GM19372 (cell line): ENCODE measurements around the gene IFT81.

Experiments used
- ATAC-seq: cut with Tn5 transposase; IDR thresholded peaks from one replicate; pipeline ENCODE4 v1.9.1; 2021; ENCODE audit warnings: mild to moderate bottlenecking, low read depth, moderate library complexity; ENCODE audit not compliant: unreplicated experiment

IFT81 gene

DNA sequence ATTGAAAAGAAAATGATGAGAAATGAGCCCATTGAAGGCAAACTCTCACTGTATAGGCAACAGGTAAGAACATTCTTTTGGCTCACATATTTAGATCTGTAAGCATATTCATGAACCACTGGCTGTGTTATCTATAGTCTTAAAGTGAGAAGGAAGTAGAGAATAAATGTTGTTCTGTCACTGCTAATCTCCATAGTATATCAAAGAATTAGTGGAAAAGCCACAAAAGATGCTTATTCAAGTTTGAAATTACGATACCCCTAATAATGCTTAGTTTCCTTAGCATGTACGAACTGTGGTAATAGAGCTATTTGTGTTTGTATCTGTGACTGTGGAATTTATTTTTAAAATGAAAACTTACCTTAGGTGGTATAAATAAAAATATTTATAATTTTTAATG, 22.8 kb downstream of the IFT81 start:
- no peak for ATAC-seq

DNA sequence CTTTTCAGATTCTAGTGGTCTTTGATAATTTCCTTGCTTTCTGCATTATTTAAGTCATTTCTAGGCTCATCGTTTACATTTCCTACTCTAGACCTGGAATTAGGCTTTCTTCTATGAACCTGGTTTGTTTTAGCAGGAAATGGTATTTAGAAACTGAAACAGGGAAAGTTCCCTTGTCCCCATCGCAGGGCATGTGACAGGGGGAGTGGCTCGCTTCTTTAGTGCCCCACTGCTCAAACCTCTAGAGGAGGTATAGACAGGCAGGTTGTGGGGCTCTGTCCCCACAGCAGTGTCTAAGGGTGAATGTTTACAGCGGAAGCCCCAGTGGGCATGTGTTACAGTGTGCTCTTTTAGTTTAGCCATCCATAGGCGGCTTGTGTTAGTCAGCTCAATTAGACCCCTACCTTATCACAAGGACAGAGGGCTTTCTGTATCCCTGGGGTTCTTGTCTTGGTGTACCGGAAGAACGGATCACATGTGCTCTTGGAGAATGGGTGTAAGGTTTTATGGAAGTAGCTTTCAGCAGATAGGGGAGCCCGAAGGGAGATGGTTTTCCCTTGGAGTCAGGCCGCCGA, 25.0 kb downstream of the IFT81 start:
- no peak for ATAC-seq

GRCh38 chr12:110156766-110157165, 32.6 kb downstream of the IFT81 start:
- no peak for ATAC-seq

DNA sequence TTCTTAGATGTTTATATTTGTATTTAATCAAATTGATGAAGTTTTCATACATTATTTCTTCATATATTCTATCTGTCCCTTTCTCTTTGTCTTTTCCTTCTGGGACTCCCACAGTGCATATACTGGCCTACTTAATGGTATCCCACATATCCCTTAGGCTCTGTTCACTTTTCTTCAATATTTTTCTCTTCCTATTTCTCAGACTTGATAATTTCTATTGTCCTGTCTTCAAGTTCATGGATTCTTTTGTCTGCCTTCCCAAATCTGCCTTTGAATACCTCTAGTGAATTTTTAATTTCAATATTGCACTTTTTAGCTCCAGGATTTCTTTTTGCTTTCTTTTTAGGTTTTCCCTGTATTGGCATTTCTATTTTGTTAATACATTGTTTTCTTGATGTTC, 33.4 kb downstream of the IFT81 start:
- no peak for ATAC-seq

- no peak for ATAC-seq
Observed at GRCh38 chr12:110159671-110160245, 35.6 kb downstream of the IFT81 start.

GRCh38 chr12:110165540-110166159, 41.5 kb downstream of the IFT81 start:
- ATAC-seq, result peak; percentile 64

GRCh38 chr12:110168732-110169455, 44.7 kb downstream of the IFT81 start:
- ATAC-seq, result no peak

DNA sequence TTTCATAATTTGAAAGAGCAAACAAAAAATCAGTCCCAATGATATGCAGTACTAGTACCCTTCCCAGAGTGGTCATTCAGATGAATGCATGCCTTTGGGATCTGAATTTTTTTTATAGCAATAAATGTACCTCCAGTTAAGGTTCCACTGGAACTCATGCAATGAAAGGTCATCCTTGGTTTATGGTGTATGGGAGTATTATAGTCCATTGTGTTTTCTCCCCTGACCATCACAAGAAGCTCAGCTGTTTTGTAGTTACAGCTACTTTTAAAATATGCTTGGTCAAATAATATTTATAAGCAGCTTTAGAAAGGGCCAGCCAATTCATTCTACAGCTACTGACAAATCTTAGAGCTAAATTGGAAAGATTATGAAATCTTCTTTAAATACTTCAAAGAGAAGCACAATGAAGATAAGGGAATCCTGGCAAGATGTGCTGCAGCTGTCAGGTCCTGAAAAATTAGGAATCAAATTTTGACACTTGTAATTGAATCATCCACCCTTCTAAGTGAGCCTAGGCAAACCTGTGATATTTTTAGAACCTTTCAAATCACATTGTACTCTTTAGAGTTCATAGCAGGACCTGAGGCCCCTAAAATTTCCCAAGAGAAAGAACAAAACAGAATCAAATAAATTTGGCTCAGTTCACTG, 46.5 kb downstream of the IFT81 start:
- no peak for ATAC-seq

GRCh38 chr12:110171186-110171538, 47.0 kb downstream of the IFT81 start:
- ATAC-seq, result no peak

- ATAC-seq, result no peak
Observed at GRCh38 chr12:110171636-110172035, 47.5 kb downstream of the IFT81 start.

GRCh38 chr12:110174373-110174996, 50.3 kb downstream of the IFT81 start:
- ATAC-seq, result no peak

DNA sequence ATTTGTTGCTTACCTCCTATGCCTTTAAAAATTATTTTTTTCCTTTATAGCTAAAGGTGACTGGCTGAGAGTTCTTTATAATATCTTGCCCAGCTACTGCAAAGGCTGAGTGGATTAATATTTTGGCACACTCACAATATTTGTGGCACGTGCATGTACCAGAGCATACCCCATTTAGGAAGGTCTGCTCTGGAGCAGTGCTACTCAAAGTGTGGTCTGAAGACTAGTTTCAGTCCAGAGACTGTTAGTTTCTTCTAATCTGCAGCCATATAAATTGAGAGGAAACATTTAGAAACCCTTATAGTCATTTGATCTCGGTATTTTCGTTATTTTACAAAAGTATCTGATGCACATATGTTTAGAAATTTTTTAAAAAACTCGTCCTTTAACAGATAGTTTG, 51.0 kb downstream of the IFT81 start:
- no peak for ATAC-seq

- no peak for ATAC-seq
Observed at GRCh38 chr12:110176745-110177144, 52.6 kb downstream of the IFT81 start.

DNA sequence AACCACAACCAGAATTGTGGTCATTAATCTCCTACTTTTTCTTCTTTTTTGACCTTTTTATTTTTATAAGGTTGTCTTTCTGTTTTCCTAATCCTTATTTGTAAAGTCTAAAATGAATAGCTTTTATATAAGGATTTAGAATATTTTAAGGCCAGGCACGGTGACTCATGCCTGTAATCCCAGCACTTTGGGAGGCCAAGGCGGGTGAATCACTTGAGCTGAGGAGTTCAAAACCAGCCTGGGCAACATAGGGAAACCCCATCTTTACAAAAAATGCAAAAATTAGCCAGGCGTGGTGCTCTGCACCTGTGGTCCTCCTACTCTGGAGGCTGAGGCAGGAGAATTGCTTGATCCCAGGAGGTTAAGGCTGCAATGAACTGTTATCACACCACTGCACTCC, 55.1 kb downstream of the IFT81 start:
- no peak for ATAC-seq

GRCh38 chr12:110180591-110181005, 56.4 kb downstream of the IFT81 start:
- no peak for ATAC-seq

- ATAC-seq, result no peak
Observed at GRCh38 chr12:110182281-110182680, 58.1 kb downstream of the IFT81 start.

DNA sequence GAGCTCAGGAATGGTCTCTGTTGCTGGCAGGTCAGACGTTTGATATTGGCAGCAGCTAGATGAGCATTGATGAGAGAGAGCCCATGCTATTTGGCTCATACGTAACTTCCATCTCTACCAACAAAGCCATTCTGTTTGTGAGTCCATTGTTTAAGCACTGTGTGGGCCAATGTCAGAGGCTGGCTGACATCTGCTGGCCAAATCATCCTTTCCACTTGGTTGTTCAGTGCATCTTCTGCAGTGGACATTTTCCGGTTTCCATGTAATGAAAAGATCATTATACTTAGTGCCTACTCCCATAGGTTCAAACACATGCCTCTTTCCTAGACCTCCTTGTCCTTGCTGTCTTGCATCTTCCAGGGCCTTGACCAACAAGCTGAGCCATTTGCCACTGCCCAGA, 59.2 kb downstream of the IFT81 start:
- ATAC-seq, result no peak

GRCh38 chr12:110185626-110186025, 61.5 kb downstream of the IFT81 start:
- ATAC-seq, result no peak

DNA sequence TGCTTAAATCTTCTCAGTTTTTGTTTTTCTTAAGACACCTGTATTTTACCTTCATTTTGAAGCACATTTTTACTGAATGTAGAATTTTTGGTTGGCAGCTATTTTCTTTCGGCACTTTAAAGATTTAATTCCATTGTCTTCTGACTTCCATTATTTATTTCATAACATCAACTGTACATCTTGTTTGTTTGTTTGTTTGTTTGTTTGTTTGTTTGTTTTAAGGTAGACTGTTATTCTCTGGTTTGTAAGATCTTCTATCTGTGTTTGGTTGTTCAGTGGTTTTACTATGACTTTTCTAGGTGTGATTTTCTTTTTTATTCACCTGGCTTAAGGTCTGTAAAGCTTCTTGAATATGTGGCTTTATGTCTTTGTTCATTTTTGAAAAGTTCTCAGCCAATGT, 61.9 kb downstream of the IFT81 start:
- ATAC-seq, result no peak

GRCh38 chr12:110193196-110193595, 69.0 kb downstream of the IFT81 start:
- ATAC-seq, result no peak

DNA sequence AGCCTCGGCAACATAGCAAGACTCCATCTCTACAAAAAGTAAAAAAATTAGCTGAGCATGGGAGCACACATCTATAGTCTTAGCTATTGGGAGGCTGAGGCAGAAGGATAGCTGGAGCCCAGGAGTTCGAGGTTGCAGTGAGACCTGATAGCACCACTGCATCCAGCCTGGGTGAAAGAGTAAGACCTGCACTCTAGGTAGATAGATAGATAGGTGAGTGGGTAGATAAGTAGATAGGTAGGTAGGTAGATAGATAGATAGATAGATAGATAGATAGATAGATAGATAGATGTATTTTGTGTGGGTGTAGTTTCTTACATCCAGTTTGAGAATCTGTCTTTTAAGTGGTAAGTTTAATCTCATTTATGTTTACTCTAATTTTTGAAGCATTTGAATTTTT, 72.8 kb downstream of the IFT81 start:
- no peak for ATAC-seq
